C4-2B (cell line): ENCODE data around the gene CHST1.

ENCODE experiments used
- CTCF ChIP-seq: fragments of 450-650 bp; conservative IDR thresholded peaks from 2 replicates; pipeline ENCODE4 v1.5.1; 2017; ENCODE audit warnings: mild to moderate bottlenecking
- ZFX ChIP-seq: fragments of 450-650 bp; IDR thresholded peaks from 2 replicates; pipeline ENCODE4 v1.6.1; 2017

GRCh38 chr11:45617871-45618601, 47.4 kb downstream of the CHST1 start:
- TF ChIP-seq CTCF (no peak), ZFX (no peak)
